Gastroesophageal sphincter (tissue), 3 donors: ENCODE results near the gene SLC46A2.

Experiments used
- EP300 ChIP-seq: sonication (generic); formaldehyde crosslinking; IDR thresholded peaks from one replicate; pipeline ENCODE4 v1.6.1; 2017; ENCODE audit warnings: antibody characterized with exemption, mild to moderate bottlenecking
- POLR2A ChIP-seq, 2 donors: fragments of 450-650 bp; IDR thresholded peaks; one replicate each; pipeline ENCODE4 v1.6.1; 2017; ENCODE audit warnings: antibody characterized with exemption in 2 of 2, mild to moderate bottlenecking in 2 of 2, moderate library complexity in 1 of 2
- POLR2AphosphoS5 ChIP-seq: sonication (generic); formaldehyde crosslinking; IDR thresholded peaks from one replicate; pipeline ENCODE4 v1.6.1; 2017; ENCODE audit warnings: antibody characterized with exemption
- TF ChIP-seq, protein P1 (sequence below), 4 experiments: fragments of 200-600 bp in 2 of 4; fragments of 450-650 bp in 2 of 4; sonication (generic) in 1 of 4; IDR thresholded peaks; one replicate each; pipeline ENCODE4 v1.5.1; 2017 to 2019; ENCODE audit warnings: antibody characterized with exemption in 4 of 4, mild to moderate bottlenecking in 2 of 4, moderate library complexity in 2 of 4

DNA sequence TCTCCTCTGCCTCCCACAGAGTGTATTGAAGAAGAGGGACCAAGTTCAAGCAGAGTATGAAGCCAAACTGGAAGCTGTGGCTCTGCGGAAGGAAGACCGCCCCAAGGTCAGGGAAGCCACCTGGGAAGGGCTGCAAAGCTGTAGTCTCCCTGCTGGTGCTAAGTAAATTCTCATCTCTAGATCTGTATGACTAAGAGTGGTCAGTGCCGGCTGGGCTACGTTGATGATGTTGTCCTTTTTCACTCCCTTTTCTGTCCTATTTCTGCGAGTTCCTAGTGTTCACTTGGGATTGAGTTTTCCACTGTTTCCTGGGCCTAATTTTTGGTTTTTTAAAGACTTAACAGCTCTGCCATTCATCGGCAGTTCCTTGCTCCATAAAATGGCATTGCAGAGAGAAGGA is 39.8 kb downstream of the SLC46A2 start:
- no peak for TF ChIP-seq POLR2A (IDR thresholded peaks at IDR 0.05)
- TF ChIP-seq, protein P1, sequence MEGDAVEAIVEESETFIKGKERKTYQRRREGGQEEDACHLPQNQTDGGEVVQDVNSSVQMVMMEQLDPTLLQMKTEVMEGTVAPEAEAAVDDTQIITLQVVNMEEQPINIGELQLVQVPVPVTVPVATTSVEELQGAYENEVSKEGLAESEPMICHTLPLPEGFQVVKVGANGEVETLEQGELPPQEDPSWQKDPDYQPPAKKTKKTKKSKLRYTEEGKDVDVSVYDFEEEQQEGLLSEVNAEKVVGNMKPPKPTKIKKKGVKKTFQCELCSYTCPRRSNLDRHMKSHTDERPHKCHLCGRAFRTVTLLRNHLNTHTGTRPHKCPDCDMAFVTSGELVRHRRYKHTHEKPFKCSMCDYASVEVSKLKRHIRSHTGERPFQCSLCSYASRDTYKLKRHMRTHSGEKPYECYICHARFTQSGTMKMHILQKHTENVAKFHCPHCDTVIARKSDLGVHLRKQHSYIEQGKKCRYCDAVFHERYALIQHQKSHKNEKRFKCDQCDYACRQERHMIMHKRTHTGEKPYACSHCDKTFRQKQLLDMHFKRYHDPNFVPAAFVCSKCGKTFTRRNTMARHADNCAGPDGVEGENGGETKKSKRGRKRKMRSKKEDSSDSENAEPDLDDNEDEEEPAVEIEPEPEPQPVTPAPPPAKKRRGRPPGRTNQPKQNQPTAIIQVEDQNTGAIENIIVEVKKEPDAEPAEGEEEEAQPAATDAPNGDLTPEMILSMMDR (IDR thresholded peaks at IDR 0.05) = no peak
- no peak for TF ChIP-seq POLR2AphosphoS5
- TF ChIP-seq EP300 = no peak
